Limb (tissue), 2 donors: ENCODE data around the gene TUFT1.
"Not testable (repeated sequence)": the region's sequence is repeated elsewhere in the genome, so short reads cannot be mapped to it uniquely, and the experiment has no call there.

Experiments
- DNase-seq, 2 donors: peaks; one replicate each; pipeline ENCODE4 v3.0.0-alpha.2; 2016; ENCODE audit errors: extremely low spot score in 2 of 2

TUFT1 gene

DNA sequence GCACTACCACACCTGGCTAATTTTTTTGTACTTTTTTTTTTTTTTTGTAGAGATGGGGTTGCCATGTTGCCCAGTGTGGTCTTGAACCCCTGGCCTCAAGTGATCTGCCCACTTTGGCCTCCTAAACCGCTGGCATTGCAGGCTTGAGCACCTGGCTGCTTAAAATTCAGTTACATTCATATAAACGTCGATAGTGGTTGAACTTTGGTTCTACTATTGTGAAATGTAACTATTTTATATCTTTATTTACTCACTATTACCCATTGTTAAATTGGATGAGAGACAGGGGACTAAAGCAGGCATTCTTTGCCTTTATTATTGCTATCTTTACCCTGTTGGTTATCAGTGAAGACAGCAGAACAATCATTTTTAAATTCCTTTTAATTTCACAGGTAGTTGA lies 77.9 kb downstream of the TUFT1 start:
- no peak for DNase-seq

DNA sequence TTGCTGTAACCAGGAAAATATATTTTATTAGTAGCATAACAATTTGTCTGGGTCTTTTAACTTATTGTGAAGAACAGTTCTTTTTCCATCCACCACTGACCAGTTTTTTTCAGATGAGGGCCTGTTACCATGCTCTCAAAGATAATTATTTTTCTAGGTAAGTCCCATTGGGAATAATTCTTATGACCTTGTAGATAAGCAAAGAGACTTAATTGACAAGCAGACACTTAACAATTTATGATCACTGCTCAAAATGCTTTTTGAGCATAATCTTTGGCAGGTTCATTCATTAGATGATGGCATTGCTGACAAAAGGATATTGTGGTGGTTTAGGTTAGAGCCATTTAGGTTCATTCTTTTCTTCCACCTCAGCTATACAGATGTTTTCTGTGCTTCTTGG lies 78.4 kb downstream of the TUFT1 start:
- no peak for DNase-seq

DNA sequence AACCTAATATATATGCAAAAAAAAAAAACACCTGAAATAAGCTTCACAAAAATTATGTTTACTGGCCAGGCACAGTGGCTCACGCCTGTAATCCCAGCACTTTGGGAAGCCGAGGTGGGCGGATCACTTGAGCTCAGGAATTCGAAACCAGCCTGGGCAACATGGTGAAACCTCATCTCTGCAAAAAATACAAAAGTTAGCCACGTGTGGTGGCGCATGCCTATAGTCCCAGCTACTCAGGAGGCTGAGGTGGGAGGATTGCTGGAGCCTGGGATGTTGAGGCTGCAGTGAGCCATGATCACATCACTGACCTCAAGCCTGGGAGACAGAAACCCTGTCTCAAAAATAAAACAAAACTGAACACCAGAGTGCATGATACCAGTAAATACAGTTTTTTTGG lies 78.9 kb downstream of the TUFT1 start:
- DNase-seq = not testable (repeated sequence)

DNA sequence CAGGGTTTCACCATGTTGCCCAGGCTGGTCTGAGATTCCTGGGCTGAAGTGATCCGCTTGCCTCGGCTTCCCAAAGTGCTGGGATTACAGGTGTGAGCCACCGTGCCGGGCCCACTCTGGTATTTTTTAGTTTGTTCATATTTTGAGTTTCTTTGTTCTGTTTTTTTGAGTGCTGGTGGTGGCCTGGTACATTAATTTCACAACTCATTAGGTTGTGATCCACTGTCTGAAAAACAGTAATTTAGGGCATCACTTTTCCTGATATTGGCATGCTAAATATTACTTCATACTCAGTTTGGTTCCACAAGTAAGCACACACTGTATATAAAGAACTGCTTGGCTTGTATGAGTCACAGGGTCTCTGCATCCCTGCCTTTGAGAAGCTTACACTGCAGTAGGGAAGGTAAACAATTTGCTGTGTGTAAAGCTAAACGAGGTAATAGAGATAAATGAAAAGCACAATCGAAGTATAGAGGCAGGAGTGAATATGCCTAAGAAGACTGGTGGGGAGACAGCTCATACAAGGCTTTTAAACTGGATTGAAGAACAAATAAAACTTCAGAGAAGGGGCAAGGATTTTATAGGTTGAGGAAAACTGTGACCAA lies 79.5 kb downstream of the TUFT1 start:
- no peak for DNase-seq

DNA sequence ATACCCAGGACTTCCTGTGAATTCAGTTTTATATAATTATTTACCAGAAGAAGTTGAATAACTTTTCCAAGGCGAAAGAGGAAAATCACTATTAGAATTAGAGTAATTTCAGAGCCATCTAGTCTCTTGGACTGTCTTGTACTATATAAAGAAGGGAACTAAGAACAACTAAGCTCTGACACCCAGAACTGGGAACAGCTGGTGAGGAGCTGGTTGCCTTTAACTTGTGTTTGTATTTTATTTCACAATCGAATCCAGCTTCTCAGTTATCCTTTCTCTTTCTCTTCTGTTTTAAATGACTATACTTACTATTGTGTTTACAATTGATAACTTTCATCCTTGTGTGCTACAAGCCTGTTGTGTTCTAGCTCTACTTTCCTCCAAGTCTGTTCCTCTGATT lies 80.2 kb downstream of the TUFT1 start:
- no peak for DNase-seq

DNA sequence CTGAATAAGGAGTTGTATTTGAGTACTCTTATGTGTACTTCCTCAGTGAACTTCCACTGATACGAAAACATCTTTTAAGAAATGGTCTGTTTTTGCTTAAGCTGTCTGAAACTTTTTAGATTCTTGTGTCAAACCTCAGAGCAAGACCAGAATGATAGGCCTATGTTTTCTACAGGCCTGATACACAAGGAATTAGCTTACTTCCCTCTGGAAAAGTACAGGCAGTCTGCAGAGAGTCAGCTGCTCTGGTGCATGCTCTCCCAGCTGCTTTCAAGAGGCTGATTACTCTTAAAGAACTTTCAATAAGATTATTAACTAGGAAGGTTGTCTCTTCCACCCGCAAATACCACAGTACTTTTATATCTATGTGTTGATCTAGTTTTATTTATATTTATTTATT lies 81.2 kb downstream of the TUFT1 start:
- no peak for DNase-seq

DNA sequence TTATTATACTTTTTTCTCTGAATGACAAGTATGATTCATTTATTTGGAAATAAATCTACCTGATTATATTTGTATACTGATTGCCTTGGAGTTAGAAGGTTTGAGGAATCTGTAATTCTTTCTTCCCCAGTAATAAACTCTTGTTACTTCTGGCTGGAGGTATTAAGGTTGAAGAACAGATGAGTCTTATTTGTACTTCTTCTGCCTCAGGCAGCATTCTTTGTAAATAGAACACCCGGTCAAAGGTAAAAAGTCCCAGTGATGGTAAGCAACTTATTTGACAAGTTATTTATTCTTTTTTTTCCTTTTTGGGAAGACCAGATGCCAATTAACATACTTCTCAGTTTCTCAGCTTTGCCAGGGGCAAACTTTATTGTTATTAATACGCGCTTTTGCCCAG lies 84.7 kb downstream of the TUFT1 start:
- no peak for DNase-seq

DNA sequence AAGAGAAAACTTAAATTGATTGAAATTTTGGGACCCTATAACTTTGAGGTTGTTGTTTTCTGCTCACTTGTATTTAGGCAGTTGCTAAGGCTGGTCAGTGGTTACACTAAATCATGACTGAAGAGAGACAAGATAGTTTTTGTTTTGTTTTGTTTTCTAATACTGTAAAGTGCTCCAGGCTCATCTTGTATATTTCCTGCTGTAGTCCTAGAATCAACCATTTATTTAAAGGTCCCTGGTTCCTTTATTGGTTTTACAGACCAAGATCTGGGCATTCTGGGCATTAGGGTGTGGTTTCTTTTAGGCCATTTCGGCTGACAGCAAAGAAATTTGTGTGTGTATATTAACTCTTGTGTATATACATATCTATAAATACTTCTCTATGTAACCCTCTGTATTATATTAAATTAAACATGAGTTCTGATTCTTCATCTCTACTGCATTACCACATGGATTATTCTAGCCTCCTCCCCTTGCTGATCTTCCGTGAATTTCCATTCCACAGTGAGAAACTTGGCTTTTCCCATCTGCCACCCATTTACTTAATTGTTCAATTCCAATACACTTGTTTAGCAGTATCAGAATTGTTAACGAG lies 86.7 kb downstream of the TUFT1 start:
- DNase-seq = no peak

DNA sequence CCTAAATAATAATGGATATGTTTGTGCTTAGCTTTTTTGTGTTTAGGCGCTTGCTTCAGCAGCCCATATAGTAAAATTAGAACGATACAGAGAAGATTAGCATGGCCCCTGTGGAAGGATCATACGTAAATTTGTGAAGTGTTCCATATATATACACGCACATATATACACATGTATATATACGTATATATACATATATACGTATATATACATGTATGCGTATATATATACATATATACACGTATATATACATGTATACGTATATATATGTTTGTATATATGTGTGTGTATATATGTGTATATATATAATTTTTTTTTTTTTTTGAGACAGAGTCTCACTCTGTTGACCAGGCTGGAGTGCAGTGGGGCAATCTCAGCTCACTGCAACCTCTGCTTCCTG lies 89.2 kb downstream of the TUFT1 start:
- no peak for DNase-seq
